GM19468 (cell line): ENCODE measurements around the gene EML4.

Source experiments
- ATAC-seq: cut with Tn5 transposase; IDR thresholded peaks from one replicate; pipeline ENCODE4 v1.9.1; 2021; ENCODE audit warnings: mild to moderate bottlenecking, moderate library complexity, moderate number of reproducible peaks; ENCODE audit not compliant: unreplicated experiment; ENCODE audit errors: extremely low read depth

Gene EML4

GRCh38 chr2:42137125-42137841 lies 31.9 kb upstream of the EML4 start:
- no peak for ATAC-seq

- ATAC-seq = no peak
Observed at GRCh38 chr2:42138163-42139015, 30.8 kb upstream of the EML4 start.

- ATAC-seq = no peak
Observed at GRCh38 chr2:42139101-42139500, 30.1 kb upstream of the EML4 start.

GRCh38 chr2:42140496-42140895 lies 28.7 kb upstream of the EML4 start:
- ATAC-seq = no peak

GRCh38 chr2:42141687-42142546 lies 27.2 kb upstream of the EML4 start:
- no peak for ATAC-seq

GRCh38 chr2:42142547-42143184 lies 26.5 kb upstream of the EML4 start:
- ATAC-seq = no peak

- no peak for ATAC-seq
Observed at GRCh38 chr2:42147641-42148274, 21.4 kb upstream of the EML4 start.

- ATAC-seq = no peak
Observed at GRCh38 chr2:42150159-42150558, 19.0 kb upstream of the EML4 start.

GRCh38 chr2:42153944-42154581 lies 15.1 kb upstream of the EML4 start:
- ATAC-seq = no peak

GRCh38 chr2:42156721-42157120 lies 12.4 kb upstream of the EML4 start:
- ATAC-seq = no peak

GRCh38 chr2:42161444-42161843 lies 7.7 kb upstream of the EML4 start:
- ATAC-seq = no peak

- ATAC-seq = no peak
Observed at GRCh38 chr2:42163444-42164045, 5.6 kb upstream of the EML4 start.

- ATAC-seq = no peak
Observed at GRCh38 chr2:42164046-42164445, 5.1 kb upstream of the EML4 start.

- ATAC-seq = no peak
Observed at GRCh38 chr2:42164971-42165370, 4.2 kb upstream of the EML4 start.

GRCh38 chr2:42167458-42167857 lies 1.7 kb upstream of the EML4 start:
- ATAC-seq = no peak

GRCh38 chr2:42168459-42169099 lies 574 bp upstream of the EML4 start:
- ATAC-seq = no peak

GRCh38 chr2:42169874-42170521 lies 845 bp downstream of the EML4 start:
- peak; percentile 2 for ATAC-seq
